Transverse colon (tissue), 4 donors: Measurements from ENCODE around the gene STRIP2. TPM values are rescaled to one million over a fixed set of nuclear protein-coding genes. Genes with fewer than 3 reads are reported as not detected.
"Not testable (repeated sequence)": the region's sequence is repeated elsewhere in the genome, so short reads cannot be mapped to it uniquely, and the experiment has no call there.

Experiments used
- DNase-seq: peaks from one replicate; pipeline ENCODE4 v3.0.0-alpha.2; 2019
- H3K27ac ChIP-seq, 4 donors: fragments of 200-600 bp; sonication (generic); 2 replicates each; pipeline ENCODE4 v1.5.1; 2016 to 2018; ENCODE audit warnings: inconsistent platforms in 4 of 4
- H3K27me3 ChIP-seq: fragments of 200-600 bp; sonication (generic); 2 replicates; pipeline ENCODE4 v1.5.1; 2017; ENCODE audit warnings: inconsistent platforms
- H3K36me3 ChIP-seq, 4 donors: fragments of 200-600 bp; sonication (generic); 2 replicates each; pipeline ENCODE4 v1.5.1; 2017 to 2019; ENCODE audit warnings: inconsistent platforms in 4 of 4
- H3K4me1 ChIP-seq, 4 donors: fragments of 200-600 bp; sonication (generic); 2 replicates each; pipeline ENCODE4 v1.5.1; 2017 to 2020; ENCODE audit warnings: inconsistent platforms in 4 of 4
- H3K4me3 ChIP-seq, 4 donors: fragments of 200-600 bp; sonication (generic); 1 replicate in 1 of 4; 2 replicates in 3 of 4; pipeline versions ENCODE4 v1.5.1 to v1.6.1; 2017 to 2019; ENCODE audit warnings: inconsistent platforms in 4 of 4
- H3K9me3 ChIP-seq, 2 donors: fragments of 200-600 bp; sonication (generic); 2 replicates each; pipeline ENCODE4 v1.5.1; 2017 to 2019; ENCODE audit warnings: inconsistent platforms in 2 of 2
- EP300 ChIP-seq: sonication (generic); formaldehyde crosslinking; IDR thresholded peaks from one replicate; pipeline ENCODE4 v1.6.1; 2017; ENCODE audit warnings: antibody characterized with exemption, low read depth
- POLR2A ChIP-seq: fragments of 450-650 bp; IDR thresholded peaks from one replicate; pipeline ENCODE4 v1.6.1; 2016; ENCODE audit warnings: antibody characterized with exemption, mild to moderate bottlenecking, moderate library complexity
- POLR2AphosphoS5 ChIP-seq, 3 donors: sonication (generic); formaldehyde crosslinking; IDR thresholded peaks; one replicate each; pipeline ENCODE4 v1.6.1; 2016; ENCODE audit warnings: antibody characterized with exemption in 3 of 3
- WGBS, 2 donors: methylation state at CpG; one replicate each; pipeline ENCODE4 v1.1.5; 2018; ENCODE audit warnings: low coverage in 1 of 2; 5-methylcytosine and 5-hydroxymethylcytosine counted together
- in situ Hi-C, 4 donors: fragments of 200-750 bp; cut with MboI; loops; one replicate each; pipeline versions ENCODE4 v1.15.0 to v1.15.1; 2017; ENCODE audit warnings: low sequenced_read_pairs in 3 of 4, low pct_ligation_motif_present in 1 of 4, low pct_unique_long_range_greater_than_20kb in 1 of 4
- intact Hi-C: fragments of 100-400 bp; cut with DNase I; formaldehyde crosslinking; loops from one replicate; pipeline ENCODE4 v1.15.1; 2023; ENCODE audit warnings: low total_unique reads
- total RNA-seq, 4 donors: library from RNA; depleted of rRNA; stranded (reverse); fragments of >200 nt; gene quantifications; one replicate each; pipeline ENCODE4 v1.1.0, GENCODE V29; 2016
- TF ChIP-seq, protein P1 (sequence below), 5 experiments: fragments of 200-600 bp in 3 of 5; fragments of 450-650 bp in 2 of 5; sonication (generic) in 3 of 5; IDR thresholded peaks; 1 replicate in 2 of 5; 2 replicates in 3 of 5; pipeline ENCODE4 v1.5.1; 2016 to 2017; ENCODE audit warnings: antibody characterized with exemption in 5 of 5, inconsistent platforms in 3 of 5, mild to moderate bottlenecking in 2 of 5, moderate library complexity in 1 of 5

Gene STRIP2
- total RNA-seq, 4 donors from 2014 or later = 0.82 to 1.1 TPM; not detected in 2

DNA sequence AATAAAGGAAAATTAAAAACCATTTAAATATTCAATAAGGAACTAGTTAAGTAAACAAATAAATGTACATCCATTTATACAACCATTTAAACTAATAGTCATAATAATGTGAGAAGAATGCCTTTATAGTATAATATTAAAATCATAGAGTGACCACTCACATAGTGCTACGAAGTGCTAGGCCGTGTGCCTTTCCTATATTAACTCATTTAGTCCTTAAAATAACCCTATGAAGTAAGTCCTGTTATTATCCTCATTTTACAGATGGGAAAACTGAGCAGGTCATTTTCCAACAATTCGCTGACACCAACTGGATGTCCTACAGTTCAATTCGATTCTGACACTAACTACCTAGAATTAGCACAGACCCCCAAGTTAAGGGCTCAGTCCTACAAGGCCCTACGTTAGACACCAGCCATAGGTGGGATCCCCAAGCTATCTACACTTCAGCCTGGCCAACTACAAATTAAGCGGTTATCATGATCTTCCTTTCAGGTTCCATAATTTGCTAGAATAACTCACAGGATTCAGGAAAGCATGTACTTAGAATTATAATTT is 4.1 kb downstream of the STRIP2 start:
- Histone ChIP-seq H3K4me1 (peaks cover 0 to 13% (median 9%) of the 10 kb centered on the region in 4 donors), H3K4me3 (no peak overlapping the region), H3K27me3 (peaks cover 21% of the 10 kb centered on the region), H3K36me3 (no peaks in the 10 kb centered on the region), H3K9me3 (no peaks in the 10 kb centered on the region), H3K27ac (no peak overlapping the region)
- TF ChIP-seq, protein P1, sequence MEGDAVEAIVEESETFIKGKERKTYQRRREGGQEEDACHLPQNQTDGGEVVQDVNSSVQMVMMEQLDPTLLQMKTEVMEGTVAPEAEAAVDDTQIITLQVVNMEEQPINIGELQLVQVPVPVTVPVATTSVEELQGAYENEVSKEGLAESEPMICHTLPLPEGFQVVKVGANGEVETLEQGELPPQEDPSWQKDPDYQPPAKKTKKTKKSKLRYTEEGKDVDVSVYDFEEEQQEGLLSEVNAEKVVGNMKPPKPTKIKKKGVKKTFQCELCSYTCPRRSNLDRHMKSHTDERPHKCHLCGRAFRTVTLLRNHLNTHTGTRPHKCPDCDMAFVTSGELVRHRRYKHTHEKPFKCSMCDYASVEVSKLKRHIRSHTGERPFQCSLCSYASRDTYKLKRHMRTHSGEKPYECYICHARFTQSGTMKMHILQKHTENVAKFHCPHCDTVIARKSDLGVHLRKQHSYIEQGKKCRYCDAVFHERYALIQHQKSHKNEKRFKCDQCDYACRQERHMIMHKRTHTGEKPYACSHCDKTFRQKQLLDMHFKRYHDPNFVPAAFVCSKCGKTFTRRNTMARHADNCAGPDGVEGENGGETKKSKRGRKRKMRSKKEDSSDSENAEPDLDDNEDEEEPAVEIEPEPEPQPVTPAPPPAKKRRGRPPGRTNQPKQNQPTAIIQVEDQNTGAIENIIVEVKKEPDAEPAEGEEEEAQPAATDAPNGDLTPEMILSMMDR (IDR thresholded peaks at IDR 0.05) = no peak
- TF ChIP-seq POLR2A (no peak), EP300 (no peak), POLR2AphosphoS5 (IDR thresholded peaks at IDR 0.05) (no peak)
- in situ Hi-C loops (no loop called here), intact Hi-C loops (loop anchor here (10.0 kb wide), 1 partner anchor 274 kb away; no protein-coding TSS in a partner anchor)
- no peak for DNase-seq
- 86 to 91% methylated on average over 6 of the region's 6 CpGs for WGBS, 2 donors

DNA sequence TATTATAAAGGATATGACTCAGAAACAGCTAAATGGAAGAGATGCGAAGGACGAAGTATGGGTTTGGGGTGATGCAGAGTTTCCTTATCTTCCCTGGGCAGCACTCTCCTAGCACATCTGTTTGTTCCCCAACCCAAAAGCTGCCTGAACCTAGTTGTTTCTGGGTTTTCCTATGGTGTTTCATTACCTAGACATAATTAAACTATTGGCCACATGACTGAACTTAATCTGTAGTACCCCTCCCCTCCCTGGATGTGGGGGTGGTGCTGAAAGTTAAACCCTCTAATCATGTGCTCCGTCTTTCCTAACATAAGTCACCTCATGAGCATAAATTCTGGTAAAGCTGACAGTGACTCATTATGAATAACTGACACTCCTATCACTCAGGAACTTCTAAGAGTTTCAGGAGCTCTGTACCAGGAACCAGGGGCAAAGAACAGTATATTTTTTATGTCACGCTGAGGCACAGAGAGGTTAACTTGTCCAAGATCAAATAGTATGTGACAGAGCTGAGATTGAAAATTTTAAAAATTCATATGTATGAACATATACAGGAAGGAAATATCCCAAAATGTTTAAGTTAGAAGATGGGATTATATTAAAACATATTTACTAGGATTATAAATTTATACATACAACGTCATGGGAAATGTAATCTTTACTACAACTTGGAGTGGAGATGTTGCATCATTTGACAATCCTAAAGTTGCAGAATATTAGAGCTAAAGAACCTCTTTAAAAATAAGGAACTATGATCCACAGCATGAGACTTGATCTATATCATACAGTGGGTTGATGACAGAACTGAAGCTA is 4.8 kb downstream of the STRIP2 start:
- Histone ChIP-seq H3K4me1 (peaks cover 0 to 8% (median 6%) of the 10 kb centered on the region in 4 donors), H3K36me3 (no peaks in the 10 kb centered on the region), H3K27ac (no peak overlapping the region), H3K9me3 (no peaks in the 10 kb centered on the region), H3K4me3 (no peak overlapping the region), H3K27me3 (peaks cover 17% of the 10 kb centered on the region)
- TF ChIP-seq EP300 = no peak
- no peak for TF ChIP-seq POLR2AphosphoS5 (IDR thresholded peaks at IDR 0.05)
- TF ChIP-seq, protein P1 (IDR thresholded peaks at IDR 0.05) = no peak
- no peak for TF ChIP-seq POLR2A
- in situ Hi-C loops = no loop called here
- intact Hi-C loops = loop anchor here (10.0 kb wide), 1 partner anchor 274 kb away; no protein-coding TSS in a partner anchor
- 81 to 82% methylated on average over 5 of the region's 5 CpGs for WGBS, 2 donors
- no peak for DNase-seq

DNA sequence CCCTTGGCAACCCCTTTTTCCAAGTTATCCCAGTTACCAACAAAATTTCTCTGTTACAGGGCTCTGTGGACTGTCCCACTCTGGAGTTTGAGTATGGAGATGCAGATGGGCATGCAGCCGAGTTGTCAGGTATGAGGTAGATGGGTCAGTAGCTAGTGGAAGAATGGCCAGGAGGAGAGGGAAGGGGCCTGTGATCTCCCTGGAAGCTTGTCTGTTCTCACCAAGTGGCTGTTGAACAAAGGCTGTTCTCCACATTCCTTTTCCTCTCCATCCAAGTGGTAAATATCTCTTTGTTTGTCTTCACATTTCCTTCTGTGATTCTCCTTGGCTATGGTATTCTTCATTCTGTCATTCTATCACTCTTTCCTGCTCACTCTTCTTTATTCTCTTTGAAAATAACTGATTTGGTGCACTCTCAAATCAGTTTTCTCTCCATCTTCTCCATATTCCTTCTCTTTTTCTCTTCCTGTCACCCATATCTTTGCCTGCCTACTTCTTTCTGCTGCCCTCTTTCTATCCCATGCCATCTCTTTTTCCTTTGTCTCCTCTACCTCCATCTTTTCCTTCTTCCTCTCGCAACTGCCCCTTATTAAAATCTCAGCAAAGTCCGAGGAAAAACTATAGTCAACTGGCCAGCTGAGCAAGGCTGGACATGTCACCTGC is 5.9 kb downstream of the STRIP2 start:
- Histone ChIP-seq H3K36me3 (no peaks in the 10 kb centered on the region), H3K4me3 (no peak overlapping the region), H3K4me1 (peaks cover 0 to 2% (median 1%) of the 10 kb centered on the region in 4 donors), H3K9me3 (no peaks in the 10 kb centered on the region), H3K27me3 (peaks cover 11% of the 10 kb centered on the region), H3K27ac (no peak overlapping the region)
- 95 to 100% methylated on average over 1 to 3 of the region's 3 CpGs for WGBS, 2 donors
- in situ Hi-C loops (no loop called here), intact Hi-C loops (loop anchor here (10.0 kb wide), 1 partner anchor 275 kb away; no protein-coding TSS in a partner anchor)
- TF ChIP-seq POLR2A (no peak), EP300 (no peak), POLR2AphosphoS5 (IDR thresholded peaks at IDR 0.05) (no peak)
- TF ChIP-seq, protein P1 (IDR thresholded peaks at IDR 0.05) = no peak
- no peak for DNase-seq

DNA sequence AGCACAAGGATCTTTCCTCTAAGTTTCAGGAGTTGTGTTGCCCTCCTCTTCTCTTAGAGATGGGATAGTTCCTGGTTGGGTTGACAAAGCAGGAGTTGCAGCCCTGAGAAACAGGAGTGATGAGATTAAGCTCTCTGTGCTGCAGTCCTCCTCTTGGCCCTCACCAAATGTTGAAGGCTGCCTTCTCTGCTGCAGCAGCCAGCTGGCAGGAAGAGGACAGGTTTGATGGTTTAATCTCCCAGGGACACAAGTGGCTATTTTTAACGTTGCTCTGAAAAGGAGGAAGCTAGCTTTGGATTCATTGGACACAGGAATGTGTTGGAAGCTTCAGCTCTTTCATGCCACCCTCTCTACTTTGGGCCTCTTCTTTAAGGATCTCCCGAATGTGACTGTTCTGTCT is 9.4 kb downstream of the STRIP2 start:
- DNase-seq = no peak
- Histone ChIP-seq H3K4me3 (no peak overlapping the region), H3K4me1 (no peaks in the 10 kb centered on the region), H3K36me3 (no peaks in the 10 kb centered on the region), H3K27me3 (no peaks in the 10 kb centered on the region), H3K27ac (no peak overlapping the region), H3K9me3 (peaks cover 0 to 8% of the 10 kb centered on the region in 2 donors)
- in situ Hi-C loops (no loop called here), intact Hi-C loops (no loop called here)
- 38 to 52% methylated on average over 2 of the region's 2 CpGs for WGBS, 2 donors
- TF ChIP-seq, protein P1 (IDR thresholded peaks at IDR 0.05) = no peak
- no peak for TF ChIP-seq POLR2AphosphoS5 (IDR thresholded peaks at IDR 0.05)

DNA sequence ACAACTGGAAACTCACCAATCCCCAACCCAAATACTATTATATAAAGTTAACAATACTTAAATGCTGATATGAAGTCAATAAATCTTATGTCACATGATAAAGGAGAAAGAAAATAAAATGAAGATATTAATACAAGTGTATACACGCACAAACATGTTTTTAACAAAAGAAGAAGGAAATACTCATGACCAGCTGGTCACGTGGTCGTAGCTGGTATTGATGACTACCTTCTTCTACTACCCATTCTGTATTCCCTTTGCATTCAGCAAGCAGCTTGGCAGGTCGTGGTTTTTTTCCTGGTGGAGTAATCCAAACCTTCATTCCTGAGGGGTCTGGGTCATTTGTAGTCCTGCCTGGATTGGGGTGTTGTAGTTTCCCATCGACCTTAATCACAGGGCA is 10.5 kb downstream of the STRIP2 start:
- H3K4me1 ChIP-seq, H3K27me3 ChIP-seq, H3K4me3 ChIP-seq, H3K27ac ChIP-seq, H3K9me3 ChIP-seq, in situ Hi-C loops, intact Hi-C loops, H3K36me3 ChIP-seq, DNase-seq: not testable (repeated sequence)
- 91 to 92% methylated on average over 4 to 5 of the region's 5 CpGs for WGBS, 2 donors

DNA sequence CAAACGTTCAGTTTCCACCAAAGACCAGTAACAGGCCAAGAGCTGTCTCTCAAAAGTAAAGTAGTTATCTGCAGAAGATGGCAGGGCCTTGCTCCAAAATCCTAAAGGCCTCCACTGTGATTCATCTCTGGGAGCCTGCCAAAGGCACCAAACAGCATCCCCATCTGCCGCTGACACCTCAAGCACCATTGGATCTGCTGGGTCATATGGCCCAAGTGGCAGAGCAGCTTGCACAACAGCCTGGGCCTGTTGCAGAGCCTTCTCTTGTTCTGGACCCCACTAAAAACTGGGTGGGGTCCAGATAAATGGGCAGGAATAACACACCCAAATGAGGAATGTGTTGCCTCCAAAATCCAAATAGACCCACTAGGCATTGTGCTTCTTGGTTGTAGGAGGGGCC is 12.7 kb downstream of the STRIP2 start:
- H3K36me3 ChIP-seq, intact Hi-C loops, H3K27me3 ChIP-seq, H3K4me1 ChIP-seq, H3K27ac ChIP-seq, DNase-seq, H3K4me3 ChIP-seq, H3K9me3 ChIP-seq, in situ Hi-C loops: not testable (repeated sequence)
- 38% methylated on average over 2 of the region's 2 CpGs; no CpG with 5 or more reads in 1 of the 2 donors for WGBS, 2 donors
